HTR-8/SVneo (cell line): ENCODE data around the gene ETS1.

ENCODE experiments used
- DNase-seq: peaks from one replicate; pipeline ENCODE4 v3.0.0; 2011; ENCODE audit warnings: low spot score, mixed read lengths; ENCODE audit not compliant: insufficient read length
- FAIRE-seq: peaks from 2 replicates; lab custom pipeline; 2011; peaks lifted over from hg19 to GRCh38; lab: Jason Lieb, UNC

ETS1 gene

GRCh38 chr11:128420951-128421350 is 166.4 kb downstream of the ETS1 start:
- no peak for FAIRE-seq
- no peak for DNase-seq

GRCh38 chr11:128420265-128420664 is 167.1 kb downstream of the ETS1 start:
- DNase-seq (no peak), FAIRE-seq (no peak)

- DNase-seq = no peak
- FAIRE-seq = no peak
These were observed 168.2 kb downstream of the ETS1 start for GRCh38 chr11:128419012-128419767.

- FAIRE-seq (no peak), DNase-seq (no peak)
These were observed 169.6 kb downstream of the ETS1 start for GRCh38 chr11:128417607-128418324.

- FAIRE-seq = no peak
- no peak for DNase-seq
These were observed 170.4 kb downstream of the ETS1 start for GRCh38 chr11:128416976-128417375.

- no peak for DNase-seq
These were observed 171.8 kb downstream of the ETS1 start for GRCh38 chr11:128415539-128415938.

GRCh38 chr11:128412847-128413791 is 174.2 kb downstream of the ETS1 start:
- DNase-seq (no peak), FAIRE-seq (no peak)

More at GRCh38 chr11:128415539-128415938, 171.8 kb downstream of the ETS1 start:
- no peak for FAIRE-seq

- FAIRE-seq = no peak
- no peak for DNase-seq
These were observed 175.5 kb downstream of the ETS1 start for GRCh38 chr11:128411812-128412211.

GRCh38 chr11:128411150-128411549 is 176.2 kb downstream of the ETS1 start:
- DNase-seq (no peak), FAIRE-seq (no peak)

GRCh38 chr11:128409476-128409875 is 177.9 kb downstream of the ETS1 start:
- FAIRE-seq (no peak), DNase-seq (no peak)
